Pulmonary artery endothelial cell (primary cell): ENCODE measurements around the gene CHPT1. TPM values are rescaled to one million over a fixed set of nuclear protein-coding genes. Genes with fewer than 3 reads are reported as not detected.
"Not testable (repeated sequence)": the region's sequence is repeated elsewhere in the genome, so short reads cannot be mapped to it uniquely, and the experiment has no call there.

Experiments used
- DNase-seq: peaks from one replicate; pipeline ENCODE4 v3.0.0-alpha.2; 2011; ENCODE audit warnings: low read depth, low spot score
- total RNA-seq: library from RNA; depleted of rRNA; stranded (reverse); fragments of >200 nt; gene quantifications from 2 replicates; pipeline ENCODE4 v1.2.3, GENCODE V29; 2014

Gene CHPT1
- total RNA-seq, 1 donor from 2014 or later = 29.8 TPM

- DNase-seq = not testable (repeated sequence)
Observed at GRCh38 chr12:101681627-101682026, 15.8 kb upstream of the CHPT1 start.

GRCh38 chr12:101685092-101685491 is 12.3 kb upstream of the CHPT1 start:
- DNase-seq = no peak

DNA sequence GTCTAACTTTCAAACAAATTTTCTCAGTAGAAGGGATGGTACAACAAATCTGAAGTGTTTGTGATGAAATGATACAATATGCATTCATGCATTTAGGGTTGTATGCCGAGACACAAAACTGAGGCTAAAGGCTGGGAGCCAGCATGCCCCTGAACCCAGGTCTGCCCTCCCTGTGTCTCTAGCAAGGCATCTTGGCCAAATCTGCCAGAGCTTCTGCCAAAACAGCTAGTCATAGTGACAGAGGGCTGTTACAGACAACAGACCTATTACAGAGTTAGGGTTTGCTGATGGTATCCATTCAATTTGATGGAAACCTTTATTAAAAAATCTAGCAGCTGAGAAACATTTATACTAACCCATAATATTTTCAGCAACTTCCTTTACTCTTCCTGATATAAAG is 11.3 kb upstream of the CHPT1 start:
- no peak for DNase-seq

DNA sequence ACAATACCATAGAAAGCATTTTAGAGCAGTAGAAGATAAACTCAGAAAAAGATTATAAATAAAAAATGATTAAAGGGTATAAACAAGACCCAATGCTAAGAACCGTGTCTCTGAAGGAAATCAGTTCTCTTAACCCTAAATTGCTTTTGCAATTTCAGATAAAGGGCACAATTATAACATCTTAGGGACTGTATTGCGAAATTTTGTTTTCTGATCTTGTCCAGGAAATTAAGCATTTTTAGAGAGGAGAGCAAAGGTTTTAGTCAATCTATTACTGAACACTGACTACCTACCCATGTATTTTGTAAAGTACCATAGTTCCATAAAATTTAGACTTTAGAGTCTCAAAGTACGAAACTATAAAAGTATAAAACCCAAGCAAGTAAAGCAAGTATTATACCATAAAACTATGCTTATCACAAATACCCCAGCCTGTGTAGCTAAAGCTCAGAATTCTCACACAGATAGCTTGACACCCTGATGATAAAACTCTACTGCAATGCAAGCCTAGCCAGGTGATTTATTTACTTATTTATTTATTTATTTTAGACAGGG is 6.8 kb upstream of the CHPT1 start:
- DNase-seq = no peak

DNA sequence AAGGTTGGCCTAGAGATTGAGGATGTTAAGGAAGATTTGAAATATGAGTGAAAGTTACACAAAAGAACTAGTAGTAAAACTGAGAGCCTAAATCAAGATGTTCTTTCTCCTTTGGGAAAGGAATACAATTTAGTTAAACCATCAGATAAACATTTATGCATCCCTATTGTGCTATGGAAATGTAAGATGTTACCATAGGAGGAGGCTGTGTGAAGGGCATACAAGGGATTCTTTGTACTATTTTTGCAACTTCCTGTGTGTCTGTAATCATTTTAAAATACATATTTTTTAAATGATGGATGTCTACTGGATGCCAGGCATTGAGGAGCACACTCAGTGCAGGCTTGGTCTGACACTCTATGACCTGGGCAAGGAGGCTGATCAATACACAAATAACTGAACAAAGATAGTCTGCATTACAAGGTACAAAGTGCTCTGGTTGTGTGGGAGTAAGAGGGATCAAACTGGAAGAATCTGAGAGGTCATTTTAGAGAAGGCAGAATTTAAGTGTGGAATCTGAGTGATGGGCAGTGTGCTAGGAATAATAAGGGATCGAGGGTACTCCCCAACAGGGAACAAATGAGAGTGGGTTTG is 5.8 kb upstream of the CHPT1 start:
- no peak for DNase-seq

DNA sequence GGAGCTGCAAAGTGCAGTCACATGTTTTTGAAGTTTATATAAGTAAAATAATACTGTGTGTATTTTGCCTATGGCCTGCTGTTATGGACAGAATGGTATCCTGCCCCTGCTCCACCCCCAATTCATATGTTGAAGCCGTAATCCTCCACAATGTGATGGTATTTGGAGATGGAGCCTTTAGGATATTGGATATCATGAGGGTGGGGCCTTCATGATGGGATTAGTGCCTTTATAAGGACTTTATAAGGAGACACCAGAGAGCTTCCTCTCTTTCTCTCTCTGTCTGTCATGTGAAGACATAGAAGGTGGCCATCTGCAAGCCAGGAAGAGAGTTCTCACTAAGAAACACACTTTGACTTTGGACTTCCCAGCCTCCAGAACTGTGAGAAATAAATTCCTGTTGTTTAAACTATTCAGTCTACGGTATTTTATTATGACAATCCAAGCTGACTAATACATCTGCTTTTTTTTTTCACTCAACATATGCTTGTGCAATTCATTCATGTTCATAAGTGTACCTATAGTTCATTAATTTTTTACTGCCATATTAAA is 3.1 kb upstream of the CHPT1 start:
- DNase-seq = no peak

DNA sequence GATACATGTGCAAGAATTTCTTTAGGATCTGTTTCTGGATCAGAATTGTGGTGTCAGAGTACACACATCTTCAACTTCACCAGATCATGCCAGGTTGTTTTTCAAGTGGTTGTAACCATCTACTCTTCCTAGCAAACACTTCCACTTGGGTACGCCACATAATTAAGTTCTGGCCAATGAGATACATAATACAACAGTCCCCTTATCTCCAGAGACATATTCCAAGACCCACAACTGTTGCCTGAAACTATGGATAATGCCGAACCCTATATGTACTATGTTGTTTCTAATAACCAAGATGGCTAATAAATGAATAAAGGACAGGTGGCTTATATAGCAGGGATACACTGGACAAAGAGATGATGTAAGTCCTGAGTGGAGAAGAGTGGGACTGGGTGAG is 2.5 kb upstream of the CHPT1 start:
- no peak for DNase-seq

- no peak for DNase-seq
Observed at GRCh38 chr12:101695706-101696105, 1.7 kb upstream of the CHPT1 start.

DNA sequence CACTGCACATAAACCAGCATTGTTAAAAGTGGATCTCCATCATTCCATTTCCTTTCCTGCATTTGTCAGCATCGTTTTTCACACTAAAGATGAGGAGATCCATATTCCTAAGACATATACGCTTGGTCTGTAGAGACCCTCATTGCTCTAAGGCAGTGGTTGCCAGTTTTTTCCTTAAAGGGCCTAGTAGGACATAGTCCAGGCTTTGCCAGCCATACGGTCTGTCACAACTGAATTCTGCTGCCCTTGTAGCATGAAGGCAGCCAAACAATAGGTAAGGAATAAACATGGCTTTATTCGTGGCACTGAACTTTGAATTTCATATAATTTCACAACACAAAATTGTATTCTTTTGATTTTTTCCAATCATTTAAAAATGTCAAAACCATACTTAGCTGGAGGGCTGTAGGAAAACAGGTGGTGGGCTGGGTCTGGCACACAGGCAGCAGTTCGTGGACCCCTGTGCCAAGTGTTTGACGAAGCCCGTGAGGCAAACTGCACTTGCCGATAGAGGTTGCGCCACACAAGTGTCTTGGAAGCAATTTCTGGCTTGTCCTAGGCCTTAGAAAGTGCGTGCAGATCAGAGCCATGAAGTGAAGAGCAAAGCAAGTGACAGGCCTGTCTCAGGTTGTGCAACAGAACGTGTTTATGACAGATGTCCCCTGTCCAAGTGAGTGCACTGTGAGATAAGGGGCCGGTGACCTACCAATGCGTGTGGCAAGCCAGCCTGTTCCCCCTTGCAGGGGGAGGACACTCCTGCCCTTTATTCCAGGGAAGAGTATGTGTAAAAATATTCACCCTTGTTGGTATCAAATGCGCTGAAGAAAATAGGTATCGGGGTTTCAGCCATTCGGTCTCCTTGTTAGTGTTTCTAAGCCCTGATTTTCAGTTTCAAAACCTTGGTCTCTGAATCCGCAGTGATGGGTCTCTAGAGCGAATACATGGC is 916 bp upstream of the CHPT1 start:
- no peak for DNase-seq

- DNase-seq = no peak
Observed at GRCh38 chr12:101697930-101698799, 725 bp downstream of the CHPT1 start.

DNA sequence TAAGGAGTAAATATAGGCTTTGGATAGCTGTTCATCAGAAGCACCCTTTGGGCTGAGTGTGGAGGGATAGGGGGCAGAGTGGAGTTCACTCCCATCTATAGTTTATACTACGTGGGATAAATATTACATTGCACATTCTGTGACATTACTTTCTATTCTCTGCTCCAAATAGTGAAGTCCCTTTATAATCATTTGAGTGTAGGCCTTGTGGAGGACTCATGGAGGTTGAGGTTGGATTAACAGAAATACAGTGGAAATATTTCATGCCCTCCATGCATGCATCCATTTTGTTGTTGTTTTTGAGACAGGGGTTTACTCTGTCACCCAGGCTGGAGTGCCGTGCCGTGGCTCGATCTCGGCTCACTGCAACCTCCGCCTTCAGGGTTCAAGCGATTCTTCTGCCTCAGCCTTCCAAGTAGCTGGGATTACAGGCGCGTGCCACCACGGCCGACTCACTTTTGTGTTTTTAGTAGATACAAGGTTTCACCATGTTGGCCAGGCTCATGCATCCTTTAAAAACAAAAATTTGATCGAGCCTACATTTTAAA is 1.4 kb downstream of the CHPT1 start:
- DNase-seq = no peak

DNA sequence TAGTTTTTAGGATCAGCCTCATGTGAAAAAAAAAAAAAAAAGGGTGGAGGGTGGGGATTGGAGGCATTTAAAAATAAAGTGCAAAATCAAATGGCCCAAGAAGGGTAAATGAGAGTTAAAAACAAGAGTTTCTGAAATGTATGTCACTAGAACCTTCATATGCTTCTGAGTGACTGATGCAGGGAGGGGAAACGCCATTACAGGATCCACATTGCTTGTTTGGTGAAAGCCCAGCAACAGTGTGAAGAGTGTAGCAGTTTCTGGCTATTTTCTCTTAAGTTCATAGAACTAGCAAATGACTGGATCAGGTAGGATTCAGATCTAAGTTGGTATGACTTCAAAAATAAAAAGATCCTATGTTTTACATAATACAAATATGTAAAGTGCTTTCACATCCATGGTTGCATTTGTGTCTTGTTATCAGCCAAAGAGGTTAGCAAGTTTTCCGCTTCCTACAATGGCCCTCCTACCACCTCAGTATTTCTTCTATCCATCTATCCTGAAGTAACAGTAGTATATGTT is 2.9 kb downstream of the CHPT1 start:
- DNase-seq = no peak

- DNase-seq = no peak
Observed at GRCh38 chr12:101703487-101703886, 6.0 kb downstream of the CHPT1 start.

DNA sequence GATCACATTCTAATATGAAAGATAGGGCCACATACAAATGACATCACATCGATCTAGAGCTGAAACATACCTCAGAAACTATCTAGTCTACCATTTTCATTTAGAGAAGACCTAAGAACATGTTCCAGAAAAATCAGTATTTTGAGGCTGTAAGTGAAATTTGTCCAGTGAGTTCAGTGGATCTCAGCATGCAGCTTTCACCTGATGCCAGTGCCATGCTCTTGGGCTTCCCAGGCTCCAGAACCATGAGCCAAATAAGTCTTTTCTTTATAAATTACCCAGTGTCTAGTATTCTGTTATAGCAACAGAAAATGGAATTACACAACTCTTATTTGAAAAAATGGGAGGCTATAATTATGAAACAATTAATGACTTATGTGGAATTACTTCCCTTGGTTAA is 9.0 kb downstream of the CHPT1 start:
- DNase-seq = no peak

DNA sequence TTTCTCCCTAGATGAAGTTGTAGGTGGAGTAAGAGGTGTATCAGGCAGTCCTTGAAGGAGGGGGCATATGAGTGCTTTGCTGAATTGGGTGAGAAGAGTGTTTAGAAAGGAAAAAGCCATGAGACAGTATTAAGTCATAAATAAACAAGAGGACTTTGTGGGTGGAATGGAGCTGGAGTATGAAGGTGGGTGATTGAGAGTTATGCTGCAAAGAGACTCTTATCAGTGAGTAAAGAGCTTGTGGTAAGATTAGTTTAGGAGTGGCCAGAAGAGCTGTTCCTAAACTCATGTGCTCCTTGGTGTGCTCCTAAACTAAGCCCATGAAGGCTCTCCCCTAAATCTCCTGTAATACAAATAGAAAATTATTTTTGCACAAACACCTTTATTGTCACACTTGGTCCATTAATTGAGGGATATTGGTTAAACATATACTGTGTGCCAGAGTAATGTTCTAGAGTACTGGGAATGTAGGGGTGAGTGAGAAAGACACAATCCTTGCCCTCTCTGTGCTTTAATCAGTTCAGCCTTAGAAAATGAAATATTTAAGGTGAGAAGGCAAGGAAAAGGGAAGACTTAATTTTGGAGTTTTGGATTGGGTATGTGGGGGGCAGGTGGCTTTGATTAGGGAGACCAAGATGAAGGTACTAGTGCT is 9.8 kb downstream of the CHPT1 start:
- no peak for DNase-seq

DNA sequence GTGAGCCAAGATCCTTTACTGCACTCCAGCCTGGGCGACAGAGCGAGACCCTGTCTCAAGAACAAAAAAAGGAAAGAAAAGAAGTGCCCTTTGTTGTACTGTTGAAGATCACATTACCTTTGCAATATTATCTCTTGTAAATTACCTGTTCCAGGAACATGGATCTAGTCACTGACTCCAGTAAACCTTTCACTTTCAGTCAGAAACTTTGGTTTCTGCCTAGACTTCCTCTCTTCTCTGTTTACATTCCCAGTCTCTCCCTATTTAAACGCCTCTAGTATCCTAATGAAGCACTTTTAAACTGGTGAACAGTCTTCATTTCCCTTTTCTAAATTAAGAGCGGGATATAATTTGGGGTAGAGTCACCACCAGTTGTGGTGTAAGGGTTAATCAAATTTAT is 12.8 kb downstream of the CHPT1 start:
- DNase-seq = no peak

DNA sequence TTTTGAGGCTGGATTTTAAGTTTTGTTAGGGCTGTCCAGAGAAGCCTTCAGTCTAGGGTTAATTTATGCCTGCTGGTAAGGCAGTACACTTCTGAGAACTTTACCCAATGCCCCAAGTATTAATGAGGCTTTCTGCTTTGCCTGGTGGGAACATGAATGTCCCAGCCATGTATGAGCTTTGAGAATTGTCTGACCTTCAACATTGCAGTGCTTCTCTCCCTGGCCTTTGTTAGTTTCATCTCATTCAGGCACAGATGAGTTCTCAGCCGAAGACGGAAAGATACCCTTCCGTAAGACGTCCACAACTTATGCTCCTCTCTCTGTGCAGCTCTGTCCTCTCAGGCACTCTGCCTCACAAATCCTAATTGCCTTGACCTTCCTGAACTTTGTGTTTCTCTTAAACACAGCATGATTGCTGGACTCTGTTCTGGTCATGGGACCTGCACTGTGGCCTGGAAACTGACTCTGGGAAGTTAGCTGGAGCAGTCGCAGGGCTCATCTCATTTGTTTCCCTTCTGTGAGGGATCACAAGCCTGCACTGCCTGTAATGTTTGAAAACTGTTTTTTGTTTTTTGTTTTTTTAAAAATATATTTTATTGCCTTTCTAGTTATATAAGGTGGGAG is 15.7 kb downstream of the CHPT1 start:
- no peak for DNase-seq

- DNase-seq = no peak
Observed at GRCh38 chr12:101713930-101714329, 16.5 kb downstream of the CHPT1 start.

DNA sequence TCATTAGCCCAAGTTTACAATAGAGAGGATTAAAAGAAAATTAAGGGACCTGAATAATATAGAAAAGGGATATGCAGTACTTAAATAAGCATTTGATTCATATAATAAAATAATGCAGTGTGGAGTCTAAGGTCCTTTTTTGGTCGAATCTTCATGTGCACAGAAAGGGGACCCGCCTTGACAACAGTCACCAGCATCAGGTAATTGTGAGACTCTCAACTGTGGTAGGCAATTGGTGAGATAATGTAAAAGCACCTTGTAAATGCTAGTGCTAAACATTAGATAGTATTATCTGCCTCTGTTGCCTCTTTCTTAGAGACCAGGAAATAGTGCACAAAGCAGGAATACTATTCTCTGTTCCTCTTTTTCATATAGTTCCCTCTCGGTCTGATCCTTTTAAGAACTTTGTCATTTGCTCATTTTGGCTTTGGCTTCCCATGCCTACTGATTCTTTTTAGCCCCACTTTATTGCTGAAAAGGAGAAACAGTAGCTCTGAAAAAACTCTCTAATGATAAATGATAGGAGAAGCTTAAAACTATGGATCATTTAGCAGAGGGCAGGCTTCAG is 17.5 kb downstream of the CHPT1 start:
- DNase-seq = no peak

GRCh38 chr12:101719566-101719965 is 22.1 kb downstream of the CHPT1 start:
- no peak for DNase-seq
